ENCODE data around the gene ASTN2. TPM values are rescaled to one million over a fixed set of nuclear protein-coding genes. Genes with fewer than 3 reads are reported as not detected.

The ASTN2 gene
- total RNA-seq, 1 donor, result 5.6 TPM

DNA sequence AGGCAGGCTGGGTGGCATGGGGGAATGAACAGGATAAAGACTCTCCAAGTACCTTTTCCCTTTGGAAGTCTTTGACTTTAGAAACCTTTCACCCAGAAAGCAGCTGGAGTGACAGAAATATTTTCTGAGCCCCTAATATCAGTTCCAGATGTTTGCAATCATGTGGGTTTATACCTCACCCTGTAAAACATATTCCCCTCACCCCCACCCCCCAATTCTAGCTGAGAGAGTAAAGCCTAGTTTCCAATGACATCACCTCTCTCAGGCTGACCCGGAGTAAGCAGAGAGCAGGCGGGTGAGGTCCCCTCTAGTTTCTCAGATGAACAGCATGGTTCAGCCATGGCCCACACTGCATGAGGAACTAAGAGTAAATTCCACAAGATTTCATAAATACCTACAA is 810.6 kb downstream of the ASTN2 start:
- no peak for DNase-seq (ENCODE audit: low read depth)

DNA sequence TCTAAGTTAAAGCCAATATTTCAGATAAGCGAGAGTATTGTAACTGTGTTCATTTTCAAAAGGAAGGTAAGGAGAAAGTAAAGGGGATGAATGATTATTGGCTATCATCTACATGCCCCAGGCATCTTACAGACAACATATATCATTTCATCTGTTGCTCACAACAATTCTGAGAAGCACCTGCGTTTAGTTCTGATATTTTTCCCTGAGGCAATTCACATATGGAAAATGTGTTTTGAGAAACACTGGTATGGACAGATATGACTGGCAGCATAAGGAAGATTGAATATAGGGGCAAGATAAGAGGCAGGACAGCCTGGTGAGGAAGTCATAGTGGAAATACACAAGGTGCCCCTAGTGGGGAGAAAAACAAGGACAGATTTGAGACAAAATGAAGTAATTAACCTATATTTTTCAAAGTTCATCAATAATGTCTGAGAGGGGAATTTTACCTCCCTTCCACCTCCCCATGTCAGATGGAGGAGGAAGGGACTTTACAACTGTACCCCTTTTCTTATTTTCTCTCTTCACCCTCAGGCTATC is 815.4 kb downstream of the ASTN2 start:
- H3K4me3 ChIP-seq (ENCODE audit: low read depth, low read length), result no peak overlapping the region
- DNase-seq (ENCODE audit: low read depth), result no peak
- TF ChIP-seq CTCF (IDR thresholded peaks at IDR 0.05; ENCODE audit: insufficient read depth, low read length), result peak; percentile 9

More for the DNA sequence above, 810.6 kb downstream of the ASTN2 start:
- H3K4me3 ChIP-seq (ENCODE audit: low read depth, low read length), result no peak overlapping the region
- TF ChIP-seq CTCF (IDR thresholded peaks at IDR 0.05; ENCODE audit: insufficient read depth, low read length), result no peak

- TF ChIP-seq CTCF (IDR thresholded peaks at IDR 0.05; ENCODE audit: insufficient read depth, low read length), result no peak
- DNase-seq (ENCODE audit: low read depth), result no peak
- no peak overlapping the region for H3K4me3 ChIP-seq (ENCODE audit: low read depth, low read length)
Observed at GRCh38 chr9:116596646-116597045, 818.2 kb downstream of the ASTN2 start.

GRCh38 chr9:116594547-116594946 is 820.3 kb downstream of the ASTN2 start:
- no peak overlapping the region for H3K4me3 ChIP-seq (ENCODE audit: low read depth, low read length)
- peak; percentile 91 for DNase-seq (ENCODE audit: low read depth)
- TF ChIP-seq CTCF (IDR thresholded peaks at IDR 0.05; ENCODE audit: insufficient read depth, low read length), result no peak

- H3K4me3 ChIP-seq (ENCODE audit: low read depth, low read length), result no peak overlapping the region
- no peak for TF ChIP-seq CTCF (IDR thresholded peaks at IDR 0.05; ENCODE audit: insufficient read depth, low read length)
- peak; percentile 88 for DNase-seq (ENCODE audit: low read depth)
Observed at GRCh38 chr9:116592970-116593369, 821.9 kb downstream of the ASTN2 start.

GRCh38 chr9:116589392-116590354 is 825.2 kb downstream of the ASTN2 start:
- no peak overlapping the region for H3K4me3 ChIP-seq (ENCODE audit: low read depth, low read length)
- TF ChIP-seq CTCF (IDR thresholded peaks at IDR 0.05; ENCODE audit: insufficient read depth, low read length), result peak; percentile 43
- peak; percentile 54 for DNase-seq (ENCODE audit: low read depth)

Measured in fibroblast of the aortic adventitia (primary cell).